IMR-90 (cell line): Measurements from ENCODE around the gene SOD1. TPM values are rescaled to one million over a fixed set of nuclear protein-coding genes. Genes with fewer than 3 reads are reported as not detected.

Experiments
- ATAC-seq: fragments of 200-7000 bp; cut with Tn5 transposase; 2 replicates; pipeline ENCODE4 v1.9.1; 2020; ENCODE audit warnings: low read depth, mild to moderate bottlenecking, moderate library complexity
- BruUV-seq: library from RNA; stranded (reverse); fragments of 400-500 nt; replicated peaks from 2 replicates; lab custom pipeline; 2021; lab: Mats Ljungman, UMichigan
- CTCF ChIA-PET: fragments of 300-600 bp; formaldehyde crosslinking; extraction: SDS; loops from one replicate; lab custom pipeline; 2021; ENCODE audit warnings: antibody characterized with exemption; lab: Yijun Ruan, JAX
- POLR2A ChIA-PET: fragments of 300-600 bp; sonication (Branson Sonifier 250); formaldehyde crosslinking; loops from one replicate; lab custom pipeline; 2022; ENCODE audit warnings: antibody characterized with exemption; ENCODE audit not compliant: unreplicated experiment; lab: Charles Lee
- DNase-seq: peaks from one replicate; pipeline ENCODE4 v3.0.0; 2013
- H2AFZ ChIP-seq: replicated peaks from 2 replicates; pipeline ENCODE3; 2013; ENCODE audit warnings: low read length, mild to moderate bottlenecking; ENCODE audit not compliant: poor library complexity
- H2AK5ac ChIP-seq: 2 replicates; pipeline ENCODE4 v1.6.1; 2013; ENCODE audit warnings: low read depth, low read length, inconsistent platforms
- H2AK9ac ChIP-seq: replicated peaks from 2 replicates; pipeline ENCODE3; 2013; ENCODE audit warnings: mild to moderate bottlenecking, low read depth, low read length, moderate library complexity; ENCODE audit not compliant: poor library complexity
- H2BK120ac ChIP-seq: 2 replicates; pipeline ENCODE4 v1.6.1; 2013; ENCODE audit warnings: low read depth, low read length, inconsistent platforms
- H2BK15ac ChIP-seq: 3 replicates; pipeline ENCODE4 v1.6.1; 2013; ENCODE audit warnings: low read depth, low read length, inconsistent platforms
- H2BK20ac ChIP-seq: 2 replicates; pipeline ENCODE4 v1.6.1; 2013; ENCODE audit warnings: low read depth, mild to moderate bottlenecking, inconsistent platforms, low read length, moderate library complexity
- H2BK5ac ChIP-seq: 2 replicates; pipeline ENCODE4 v1.6.1; 2013; ENCODE audit warnings: mild to moderate bottlenecking, low read depth, low read length, inconsistent platforms; ENCODE audit not compliant: poor library complexity, severe bottlenecking
- H3K14ac ChIP-seq: replicated peaks from 2 replicates; pipeline ENCODE4 v1.6.1; 2013; ENCODE audit warnings: low read depth, low read length, inconsistent platforms
- H3K18ac ChIP-seq: 2 replicates; pipeline ENCODE4 v1.6.1; 2013; ENCODE audit warnings: low read depth, low read length, control low read depth
- H3K23ac ChIP-seq: 2 replicates; pipeline ENCODE4 v1.6.1; 2013; ENCODE audit warnings: low read depth, low read length, inconsistent platforms
- H3K27ac ChIP-seq: 2 replicates; pipeline ENCODE4 v1.5.1; 2013; ENCODE audit warnings: mild to moderate bottlenecking, control low read depth, low read length; ENCODE audit not compliant: insufficient read depth
- H3K27me3 ChIP-seq: 2 replicates; pipeline ENCODE4 v1.6.1; 2013; ENCODE audit warnings: low read length; ENCODE audit not compliant: control insufficient read depth, insufficient read depth
- H3K36me3 ChIP-seq: 2 replicates; pipeline ENCODE4 v1.6.1; 2013; ENCODE audit warnings: low read length, mixed read lengths; ENCODE audit not compliant: control insufficient read depth, insufficient read depth
- H3K4ac ChIP-seq: 2 replicates; pipeline ENCODE4 v1.6.1; 2013; ENCODE audit warnings: low read depth, low read length, inconsistent platforms
- H3K4me1 ChIP-seq: 2 replicates; pipeline ENCODE4 v1.6.1; 2013; ENCODE audit warnings: low read length, mixed read lengths; ENCODE audit not compliant: control insufficient read depth, insufficient read depth
- H3K4me2 ChIP-seq: 2 replicates; pipeline ENCODE4 v1.6.1; 2013; ENCODE audit warnings: low read depth, mild to moderate bottlenecking, control low read depth, low read length, moderate library complexity
- H3K4me3 ChIP-seq: 2 replicates; pipeline ENCODE4 v1.5.1; 2013; ENCODE audit warnings: low read depth, mild to moderate bottlenecking, control low read depth, low read length, moderate library complexity; ENCODE audit not compliant: insufficient read depth
- H3K56ac ChIP-seq: 2 replicates; pipeline ENCODE4 v1.6.1; 2013; ENCODE audit warnings: low read length, inconsistent platforms; ENCODE audit not compliant: insufficient read depth; ENCODE audit errors: extremely low read depth
- H3K79me1 ChIP-seq, 2 experiments: 2 replicates each; pipeline ENCODE4 v1.6.1; 2013; ENCODE audit warnings: low read length in 2 of 2, inconsistent platforms in 1 of 2, low read depth in 1 of 2
- H3K9ac ChIP-seq: 2 replicates; pipeline ENCODE4 v1.6.1; 2013; ENCODE audit warnings: low read depth, low read length, control low read depth
- H3K9me1 ChIP-seq: 2 replicates; pipeline ENCODE4 v1.6.1; 2013; ENCODE audit warnings: low read length, inconsistent platforms; ENCODE audit not compliant: insufficient read depth
- H3K9me3 ChIP-seq: 2 replicates; pipeline ENCODE4 v1.6.1; 2013; ENCODE audit warnings: low read length; ENCODE audit not compliant: control insufficient read depth, insufficient read depth
- H4K20me1 ChIP-seq: 2 replicates; pipeline ENCODE4 v1.6.1; 2013; ENCODE audit warnings: low read length, inconsistent platforms; ENCODE audit not compliant: insufficient read depth
- H4K5ac ChIP-seq: 2 replicates; pipeline ENCODE4 v1.6.1; 2013; ENCODE audit warnings: mild to moderate bottlenecking, low read depth, low read length, control low read depth
- H4K8ac ChIP-seq, 2 experiments: 2 replicates each; pipeline ENCODE4 v1.6.1; 2013; ENCODE audit warnings: low read depth in 2 of 2, low read length in 2 of 2, control low read depth in 1 of 2, inconsistent platforms in 1 of 2
- H4K91ac ChIP-seq: 2 replicates; pipeline ENCODE4 v1.6.1; 2013; ENCODE audit warnings: low read depth, low read length, inconsistent platforms; ENCODE audit not compliant: insufficient read depth
- MAFK ChIP-seq: IDR thresholded peaks from 2 replicates; pipeline ENCODE4 v1.6.1; 2012; ENCODE audit warnings: low read depth, low read length, improper control_type of control experiment
- MXI1 ChIP-seq: IDR thresholded peaks from 2 replicates; pipeline ENCODE4 v1.6.1; 2012; ENCODE audit warnings: low read depth, mild to moderate bottlenecking, low read length, moderate library complexity, borderline replicate concordance
- WGBS, 2 experiments: methylation state at CpG; one replicate each; pipeline versions ENCODE4 v1.1.5 to v1.1.7; 2013; ENCODE audit warnings: missing lambda C conversion rate in 2 of 2; ENCODE audit not compliant: insufficient read length in 1 of 2; ENCODE audit errors: extremely low coverage in 2 of 2; 5-methylcytosine and 5-hydroxymethylcytosine counted together
- dilution Hi-C: fragments of 300-500 bp; cut with HindIII; formaldehyde crosslinking; loops from one replicate; pipeline ENCODE4 v1.14.3; 2018; ENCODE audit warnings: low sequenced_read_pairs; ENCODE audit not compliant: unreplicated experiment
- in situ Hi-C: fragments of 300-500 bp; cut with MboI; formaldehyde crosslinking; loops from 3 replicates; pipeline ENCODE4 v1.14.3; 2019; ENCODE audit warnings: low sequenced_read_pairs, inconsistent platforms, mixed read lengths
- intact Hi-C: fragments of 100-400 bp; cut with micrococcal nuclease; formaldehyde crosslinking; loops from 2 replicates; pipeline ENCODE4 v1.10.0; 2022
- polyA plus RNA-seq, 3 experiments: library from polyadenylated mRNA; depleted of rRNA; stranded (reverse); fragments of >200 nt; gene quantifications; 2 replicates each; pipeline ENCODE4 v1.2.3, GENCODE V29; 2012; ENCODE audit warnings: low replicate concordance in 1 of 3
- total RNA-seq: library from RNA; depleted of rRNA; stranded (reverse); fragments of >200 nt; gene quantifications from 2 replicates; pipeline ENCODE4 v1.2.3, GENCODE V29; 2012

Gene SOD1
- total and polyA plus RNA-seq, 2 of the 4 experiments (the other 2 are of a cell fraction), result 312 to 392 TPM

DNA sequence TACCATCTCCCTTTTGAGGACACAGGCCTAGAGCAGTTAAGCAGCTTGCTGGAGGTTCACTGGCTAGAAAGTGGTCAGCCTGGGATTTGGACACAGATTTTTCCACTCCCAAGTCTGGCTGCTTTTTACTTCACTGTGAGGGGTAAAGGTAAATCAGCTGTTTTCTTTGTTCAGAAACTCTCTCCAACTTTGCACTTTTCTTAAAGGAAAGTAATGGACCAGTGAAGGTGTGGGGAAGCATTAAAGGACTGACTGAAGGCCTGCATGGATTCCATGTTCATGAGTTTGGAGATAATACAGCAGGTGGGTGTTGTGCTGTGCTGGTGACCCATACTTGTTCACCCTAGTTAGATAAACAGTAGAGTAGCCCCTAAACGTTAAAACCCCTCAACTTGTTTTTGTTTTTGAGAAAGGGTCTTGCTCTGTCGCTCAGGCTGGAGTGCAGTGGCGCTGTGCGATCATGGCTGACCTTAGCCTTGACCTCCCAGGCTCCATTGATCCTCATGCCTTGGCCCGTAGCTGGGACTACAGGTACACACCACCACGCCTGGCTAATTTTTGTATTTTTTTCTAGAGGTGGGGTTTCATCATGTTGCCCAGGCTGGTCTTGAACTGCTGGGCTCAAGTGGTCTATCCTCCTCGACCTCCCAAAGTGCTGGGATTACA is 4.2 kb downstream of the SOD1 start:
- Histone ChIP-seq H3K4me3 (no peak overlapping the region), H4K20me1 (peaks cover 39% of the 10 kb centered on the region), H2BK5ac (no peak overlapping the region), H3K4me2 (no peak overlapping the region), H3K27ac (no peak overlapping the region), H3K56ac (no peak overlapping the region), H2AK9ac (no peak overlapping the region), H2BK20ac (no peak overlapping the region), H3K27me3 (no peaks in the 10 kb centered on the region), H2AFZ (no peak overlapping the region), H2BK15ac (no peak overlapping the region), H2BK120ac (no peak overlapping the region), H3K23ac (no peak overlapping the region), H3K4ac (no peak overlapping the region), H2AK5ac (no peak overlapping the region), H4K91ac (no peak overlapping the region), H4K8ac (no peak overlapping the region), H3K79me1 (peaks cover 16 to 58% of the 10 kb centered on the region in 2 experiments), H3K9me3 (no peaks in the 10 kb centered on the region), H3K18ac (no peak overlapping the region), H3K9me1 (peaks cover 7% of the 10 kb centered on the region), H4K5ac (no peak overlapping the region), H3K4me1 (peaks cover 5% of the 10 kb centered on the region), H3K9ac (no peak overlapping the region), H3K36me3 (peaks cover 24% of the 10 kb centered on the region), H3K14ac (no peak overlapping the region)
- POLR2A ChIA-PET, result no interaction called here
- ATAC-seq, result no peak
- intact Hi-C loops, result no loop called here
- WGBS, 2 experiments, result no CpG with 5 or more reads among the region's 7 CpGs
- BruUV-seq, result no TSS peak
- dilution Hi-C loops, result no loop called here
- CTCF ChIA-PET, result no interaction called here
- no peak for DNase-seq
- TF ChIP-seq MXI1 (no peak), MAFK (no peak)
- in situ Hi-C loops, result no loop called here
